Spleen (tissue), 7 donors: ENCODE results near the gene METTL1.

Experiments used
- CTCF ChIP-seq, 11 experiments: fragments of 200-600 bp in 7 of 11; fragments of 450-650 bp in 4 of 11; sonication (generic) in 4 of 11; IDR thresholded peaks in 8 of 11; conservative IDR thresholded peaks in 3 of 11; 1 replicate in 7 of 11; 2 replicates in 4 of 11; pipeline versions ENCODE4 v1.4.0 to v1.8.0; 2016 to 2021; ENCODE audit warnings: antibody characterized with exemption in 11 of 11, inconsistent platforms in 4 of 11, mild to moderate bottlenecking in 1 of 11
- POLR2A ChIP-seq, 3 donors: fragments of 450-650 bp; IDR thresholded peaks; one replicate each; pipeline ENCODE4 v1.5.1; 2017; ENCODE audit warnings: antibody characterized with exemption in 3 of 3, mild to moderate bottlenecking in 1 of 3
- POLR2AphosphoS5 ChIP-seq, 3 donors: sonication (generic); formaldehyde crosslinking; IDR thresholded peaks; one replicate each; pipeline ENCODE4 v1.5.1; 2017; ENCODE audit warnings: antibody characterized with exemption in 3 of 3
- donor health status: DM: no; HTN: no; CAD: no; lungs with moderate emphysema.
- donor health status: DM: no; HTN: no; CAD: no.
- donor health status: DM: no; HTN: no; CAD: no.

DNA sequence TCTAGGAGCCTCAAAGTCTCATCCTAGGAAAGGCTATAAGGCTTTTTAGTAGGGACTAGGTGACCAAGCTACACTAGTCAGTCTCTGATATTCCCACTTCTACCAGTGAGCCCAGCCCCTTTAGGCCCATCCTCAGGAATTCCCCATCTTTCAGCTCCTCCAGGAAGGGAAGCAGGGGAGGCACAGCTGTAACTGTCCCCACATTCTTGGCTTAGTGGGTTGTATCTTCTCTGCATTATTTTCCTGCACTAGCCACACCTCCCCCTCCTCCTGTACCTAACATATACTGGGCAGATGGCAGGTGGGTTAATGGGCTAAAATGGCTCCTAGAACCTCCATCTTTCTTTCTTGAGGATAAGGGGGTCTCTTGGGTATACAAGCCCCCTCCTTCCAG lies 4.6 kb downstream of the METTL1 start:
- TF ChIP-seq CTCF (IDR thresholded peaks at IDR 0.05 in 8 of 11, conservative IDR thresholded peaks at IDR 0.05 in 3 of 11) (no peak), POLR2A (IDR thresholded peaks at IDR 0.05) (no peak), POLR2AphosphoS5 (IDR thresholded peaks at IDR 0.05) (no peak)
